HG03378 (cell line): ENCODE results near the gene RASGRP1.

Source experiments
- ATAC-seq: cut with Tn5 transposase; IDR thresholded peaks from one replicate; pipeline ENCODE4 v1.9.1; 2021; ENCODE audit warnings: mild to moderate bottlenecking, moderate library complexity; ENCODE audit not compliant: unreplicated experiment

RASGRP1 gene

DNA sequence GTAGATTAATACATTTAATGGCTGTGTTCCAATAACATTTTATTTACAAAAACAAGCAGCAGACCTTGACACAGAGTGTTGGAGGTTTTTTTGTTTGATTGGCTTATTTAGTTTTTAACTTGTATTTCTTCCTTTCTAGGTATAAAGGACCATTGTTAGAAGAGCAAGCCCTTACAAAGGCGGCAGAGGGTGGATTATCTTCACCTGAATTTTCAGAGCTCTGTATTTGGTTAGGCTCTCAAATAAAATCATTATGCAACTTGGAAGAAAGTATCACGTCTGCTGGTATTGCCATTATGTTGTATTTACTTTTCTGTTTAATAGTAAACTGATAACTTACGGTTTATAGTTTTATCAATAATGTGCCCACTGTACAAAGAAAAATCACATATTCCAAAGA lies 100.7 kb downstream of the RASGRP1 start:
- ATAC-seq: no peak

GRCh38 chr15:38461066-38461833 lies 103.4 kb downstream of the RASGRP1 start:
- ATAC-seq: peak; percentile 75

DNA sequence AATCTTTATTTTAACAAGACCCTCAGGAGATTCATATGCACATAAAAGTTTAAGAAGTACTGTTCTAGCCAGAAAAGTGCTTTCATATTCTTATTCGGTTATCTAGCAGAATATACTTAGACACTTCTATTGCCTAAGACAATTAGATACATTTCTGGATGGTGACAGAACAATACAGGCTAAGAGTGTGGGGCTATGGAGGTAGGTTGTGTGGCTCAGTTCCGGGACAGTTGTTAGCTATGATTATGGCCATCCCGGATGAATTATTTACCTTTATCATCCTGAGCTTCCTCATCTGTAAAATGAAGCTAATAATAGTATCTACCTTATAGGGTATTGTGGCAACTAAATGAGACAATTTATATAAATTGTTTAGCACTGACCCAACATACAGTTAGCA lies 104.1 kb downstream of the RASGRP1 start:
- no peak for ATAC-seq

- no peak for ATAC-seq
Measured at GRCh38 chr15:38459480-38459879, 105.1 kb downstream of the RASGRP1 start.

DNA sequence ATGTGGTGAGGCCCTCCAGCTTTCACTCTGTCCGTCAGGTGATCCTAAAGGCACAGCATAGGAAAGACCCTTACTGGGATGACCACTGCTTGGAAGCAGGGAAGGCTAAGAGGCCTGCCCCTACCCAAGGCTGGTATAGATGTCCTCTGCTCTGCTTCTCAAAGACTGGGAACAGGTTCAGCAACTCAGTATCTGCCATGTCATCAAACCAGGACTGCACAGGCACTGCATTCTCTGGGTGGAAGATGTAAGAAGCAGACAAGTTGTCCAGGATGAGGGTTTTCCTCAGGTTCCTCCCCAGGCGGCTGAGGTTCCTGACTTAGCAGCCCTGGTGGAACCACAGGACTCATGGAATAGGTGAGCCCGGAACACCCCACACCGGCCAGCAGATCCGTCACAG lies 106.0 kb downstream of the RASGRP1 start:
- no peak for ATAC-seq

DNA sequence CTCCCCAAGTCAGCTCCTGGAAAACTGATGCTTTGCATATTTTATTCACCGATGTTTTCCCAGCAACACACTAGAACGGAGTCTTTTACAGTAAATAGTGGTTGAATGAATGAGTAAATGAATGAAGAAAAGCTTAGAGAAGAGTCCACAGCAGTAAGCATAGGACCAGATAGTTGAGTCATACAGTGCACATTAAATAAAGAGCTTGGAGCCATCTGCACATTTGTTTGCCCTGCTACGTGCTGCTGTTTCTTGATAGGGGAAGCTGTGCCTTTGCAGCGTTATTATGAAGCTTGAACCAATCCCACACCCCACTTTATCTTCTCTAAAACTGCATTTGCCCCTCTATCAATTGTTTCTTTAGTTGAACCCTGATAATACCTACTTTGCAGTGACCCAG lies 109.5 kb downstream of the RASGRP1 start:
- ATAC-seq: no peak

DNA sequence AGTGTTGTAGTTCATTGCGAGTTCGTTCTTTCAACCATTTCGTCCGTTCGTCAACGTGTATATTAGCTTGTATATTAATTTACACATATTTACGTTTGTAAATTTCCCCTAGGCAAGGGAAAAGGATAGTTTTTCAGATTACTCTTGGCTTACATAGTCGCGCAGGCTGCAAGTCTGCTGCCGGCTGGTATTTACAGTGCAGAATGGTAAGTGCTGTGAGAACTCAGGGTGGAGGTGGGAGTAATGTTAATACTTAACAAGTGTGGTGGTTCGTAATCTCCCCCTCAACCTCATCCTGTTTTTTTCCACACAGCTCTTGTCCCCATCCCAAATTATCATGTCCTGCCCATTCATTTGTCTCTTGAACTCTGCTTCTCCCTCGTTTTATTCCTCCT lies 109.9 kb downstream of the RASGRP1 start:
- ATAC-seq: peak; percentile 5

DNA sequence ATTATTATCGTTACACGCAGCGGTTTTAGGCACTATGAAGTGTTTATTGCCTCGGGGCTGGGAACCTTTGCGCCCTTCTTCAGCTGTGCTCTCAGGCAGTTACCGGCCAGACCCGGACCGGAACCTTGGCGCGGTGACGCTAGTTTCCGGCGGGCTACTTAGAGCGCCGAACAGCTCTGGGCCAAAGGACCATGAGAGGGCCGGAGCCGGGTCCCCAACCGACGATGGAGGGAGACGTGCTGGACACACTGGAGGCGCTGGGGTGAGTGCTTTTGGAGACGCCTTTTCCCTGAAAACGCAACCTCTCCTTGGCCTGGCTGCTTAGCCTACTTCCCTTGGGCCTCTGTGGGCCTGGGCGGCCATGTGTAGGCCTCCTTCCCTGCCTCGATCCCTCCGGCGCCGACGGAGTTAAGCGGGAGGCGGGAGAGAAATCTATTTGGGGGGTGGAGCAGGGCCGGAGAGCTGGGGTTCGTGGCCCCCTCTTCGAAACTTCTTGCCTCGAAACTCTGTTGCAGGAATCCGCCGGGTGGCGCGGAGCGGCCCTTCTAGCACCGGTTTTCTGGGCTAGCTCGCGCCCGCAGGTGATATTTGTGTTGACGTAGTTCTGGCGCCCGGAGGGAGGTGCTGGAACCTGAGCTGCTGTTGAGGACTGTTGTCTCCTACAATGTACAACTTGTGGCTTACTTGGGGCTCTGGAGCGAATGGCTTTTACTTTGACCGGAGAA lies 110.5 kb downstream of the RASGRP1 start, which contains the start of gene FAM98B:
TSS of gene FAM98B (plus strand) at position 157 of the 725 bp plus-strand sequence. CDS start at position 192, 35 bp downstream.
- ATAC-seq: peak; percentile 79

GRCh38 chr15:38441130-38441519 lies 123.5 kb downstream of the RASGRP1 start:
- ATAC-seq: no peak

DNA sequence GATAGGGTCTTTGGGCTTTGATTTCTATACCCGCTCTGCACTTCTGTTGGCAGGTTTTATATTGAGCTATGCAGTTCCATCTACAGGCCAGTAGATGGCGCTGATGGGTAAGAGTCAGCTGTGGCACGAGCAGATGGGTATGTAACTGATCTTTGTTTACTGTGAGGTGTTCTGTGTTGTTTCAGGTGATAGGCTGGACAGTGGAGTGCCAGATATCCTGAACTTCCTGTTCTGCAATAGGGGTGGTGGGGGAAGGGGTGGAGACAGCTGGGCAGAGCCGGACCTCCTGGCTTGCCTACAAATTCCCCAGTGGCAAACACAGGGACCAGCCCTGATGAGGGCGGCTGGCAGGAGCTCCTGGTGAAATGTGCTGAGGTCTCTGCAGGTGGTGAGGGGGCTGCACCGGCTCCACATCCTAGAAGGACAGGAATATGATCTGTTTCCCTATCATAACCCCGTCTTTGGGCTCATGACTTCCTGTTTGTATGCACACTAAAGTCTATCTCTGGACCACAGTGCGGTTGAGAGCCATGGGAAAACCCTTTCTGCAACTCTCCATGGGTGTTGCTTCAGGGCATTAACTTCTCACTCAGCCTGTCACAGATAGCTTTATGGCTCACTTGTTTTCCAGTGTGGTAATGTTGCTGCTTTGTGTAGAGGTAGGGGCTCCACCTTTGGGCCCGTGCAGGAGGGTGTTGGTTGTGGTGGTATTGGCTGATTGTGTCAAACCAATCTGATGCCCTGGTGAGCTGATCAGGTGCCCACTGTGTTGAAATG lies 124.1 kb downstream of the RASGRP1 start:
- peak; percentile 72 for ATAC-seq
